ENCODE data around the gene TRAPPC8. TPM values are rescaled to one million over a fixed set of nuclear protein-coding genes. Genes with fewer than 3 reads are reported as not detected.

TRAPPC8 gene
- total RNA-seq, 6 experiments from 2014 or later = 25.7 to 37.3 (median 29.5) TPM

DNA sequence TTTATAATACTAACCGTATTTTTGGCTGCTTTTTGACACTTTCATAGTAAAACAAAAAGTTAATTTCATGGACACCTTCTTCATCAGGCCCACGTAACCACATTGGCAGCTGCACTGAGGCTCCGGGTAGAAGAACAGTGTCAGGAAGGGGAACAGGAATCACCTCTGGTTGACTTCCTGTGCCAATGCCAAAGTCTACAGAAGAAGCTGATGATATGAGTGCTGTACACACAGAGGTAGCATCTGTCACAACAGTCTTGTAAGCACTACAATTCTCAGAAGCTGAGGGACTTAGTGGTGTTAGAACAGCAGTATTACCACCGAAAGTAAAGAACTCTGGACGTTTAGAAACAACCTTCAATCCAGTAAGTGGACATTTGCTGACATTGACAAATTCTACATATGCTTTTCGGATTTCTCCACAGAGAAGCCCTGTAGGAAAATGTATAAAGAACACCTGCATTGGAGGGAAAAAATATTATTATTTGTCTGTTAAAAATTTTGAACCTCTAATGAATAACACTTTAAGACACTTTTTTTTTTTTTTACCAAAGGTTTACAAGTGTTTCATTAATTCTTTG is 85.3 kb downstream of the TRAPPC8 start:
- no peak for TF ChIP-seq POLR2A (IDR thresholded peaks at IDR 0.05)
- TF ChIP-seq, protein P1, sequence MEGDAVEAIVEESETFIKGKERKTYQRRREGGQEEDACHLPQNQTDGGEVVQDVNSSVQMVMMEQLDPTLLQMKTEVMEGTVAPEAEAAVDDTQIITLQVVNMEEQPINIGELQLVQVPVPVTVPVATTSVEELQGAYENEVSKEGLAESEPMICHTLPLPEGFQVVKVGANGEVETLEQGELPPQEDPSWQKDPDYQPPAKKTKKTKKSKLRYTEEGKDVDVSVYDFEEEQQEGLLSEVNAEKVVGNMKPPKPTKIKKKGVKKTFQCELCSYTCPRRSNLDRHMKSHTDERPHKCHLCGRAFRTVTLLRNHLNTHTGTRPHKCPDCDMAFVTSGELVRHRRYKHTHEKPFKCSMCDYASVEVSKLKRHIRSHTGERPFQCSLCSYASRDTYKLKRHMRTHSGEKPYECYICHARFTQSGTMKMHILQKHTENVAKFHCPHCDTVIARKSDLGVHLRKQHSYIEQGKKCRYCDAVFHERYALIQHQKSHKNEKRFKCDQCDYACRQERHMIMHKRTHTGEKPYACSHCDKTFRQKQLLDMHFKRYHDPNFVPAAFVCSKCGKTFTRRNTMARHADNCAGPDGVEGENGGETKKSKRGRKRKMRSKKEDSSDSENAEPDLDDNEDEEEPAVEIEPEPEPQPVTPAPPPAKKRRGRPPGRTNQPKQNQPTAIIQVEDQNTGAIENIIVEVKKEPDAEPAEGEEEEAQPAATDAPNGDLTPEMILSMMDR (IDR thresholded peaks at IDR 0.05) = no peak
- intact Hi-C loops (cut with DNase I) = no loop called here
- H3K36me3 ChIP-seq = peaks cover 0 to 51% (median 13%) of the 10 kb centered on the region in 4 donors
- WGBS (ENCODE audit: insufficient coverage, low coverage, low lambda C conversion rate, missing lambda C conversion rate) = 74% methylated on average over 6 of the region's 6 CpGs
- no peak overlapping the region for H3K27ac ChIP-seq
- ATAC-seq (peak in 2 of 4 donors; percentile 17 to 28), DNase-seq (no peak)
- H3K4me1 ChIP-seq = no peaks in the 10 kb centered on the region
- no peaks in the 10 kb centered on the region for H3K27me3 ChIP-seq
- H3K9me3 ChIP-seq = no peaks in the 10 kb centered on the region
- H3K4me3 ChIP-seq = no peak overlapping the region

DNA sequence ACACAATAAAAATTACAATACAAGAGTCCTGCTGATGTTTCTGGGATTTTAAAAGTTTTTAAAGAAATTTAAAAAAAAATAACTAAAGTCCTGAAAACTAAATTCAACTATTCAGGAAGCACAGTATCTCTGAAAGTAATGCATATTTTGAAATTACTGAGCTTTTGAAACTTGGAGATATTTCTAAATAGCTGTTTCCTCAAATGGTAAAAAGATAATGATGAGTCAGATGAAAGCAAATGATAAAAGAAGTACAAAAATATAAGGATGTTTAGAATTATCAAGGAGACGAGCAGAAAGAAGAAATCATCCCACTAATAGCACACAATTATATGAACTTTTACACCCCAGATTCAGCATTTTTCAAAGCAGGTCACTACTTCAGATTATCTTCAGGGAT is 92.1 kb downstream of the TRAPPC8 start:
- H3K4me1 ChIP-seq = no peaks in the 10 kb centered on the region
- no peak overlapping the region for H3K27ac ChIP-seq
- H3K27me3 ChIP-seq = no peaks in the 10 kb centered on the region
- intact Hi-C loops (cut with DNase I) = no loop called here
- no peak overlapping the region for H3K4me3 ChIP-seq
- peaks cover 0 to 63% (median 8%) of the 10 kb centered on the region in 4 donors for H3K36me3 ChIP-seq
- DNase-seq (no peak), ATAC-seq (no peak)
- TF ChIP-seq, protein P1 (IDR thresholded peaks at IDR 0.05) = no peak
- no peak for TF ChIP-seq POLR2A (IDR thresholded peaks at IDR 0.05)
- 58% methylated on average over 1 of the region's 1 CpG for WGBS (ENCODE audit: insufficient coverage, low coverage, low lambda C conversion rate, missing lambda C conversion rate)
- H3K9me3 ChIP-seq = no peaks in the 10 kb centered on the region

DNA sequence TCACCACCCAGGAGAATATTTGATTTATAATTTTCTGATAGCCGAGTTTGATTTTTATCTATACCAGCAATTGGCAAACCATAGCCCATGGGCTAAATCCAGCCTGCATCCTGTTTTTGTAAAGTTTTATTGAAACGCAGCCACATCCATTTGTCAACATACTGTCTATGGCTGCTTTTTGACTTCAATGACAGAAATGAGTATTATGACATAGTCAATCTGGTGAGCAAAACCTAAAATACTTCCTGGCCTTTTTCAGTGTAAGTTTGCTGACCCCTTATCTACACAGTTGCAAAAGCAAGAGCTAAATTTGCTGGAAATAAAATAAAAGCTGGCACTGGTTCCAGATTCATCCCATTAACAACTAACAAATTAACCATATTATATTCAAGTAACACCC is 102.4 kb downstream of the TRAPPC8 start:
- DNase-seq (no peak), ATAC-seq (peak in 2 of 4 donors; percentile 47 to 62)
- Histone ChIP-seq H3K27me3 (no peaks in the 10 kb centered on the region), H3K36me3 (peaks cover 0 to 59% (median 20%) of the 10 kb centered on the region in 4 donors), H3K4me1 (no peaks in the 10 kb centered on the region), H3K27ac (no peak overlapping the region), H3K4me3 (no peak overlapping the region), H3K9me3 (no peaks in the 10 kb centered on the region)
- intact Hi-C loops (cut with DNase I) = no loop called here
- 72% methylated on average over 2 of the region's 2 CpGs for WGBS (ENCODE audit: insufficient coverage, low coverage, low lambda C conversion rate, missing lambda C conversion rate)
- TF ChIP-seq, protein P1 (IDR thresholded peaks at IDR 0.05) = no peak
- TF ChIP-seq POLR2A (IDR thresholded peaks at IDR 0.05) = no peak

DNA sequence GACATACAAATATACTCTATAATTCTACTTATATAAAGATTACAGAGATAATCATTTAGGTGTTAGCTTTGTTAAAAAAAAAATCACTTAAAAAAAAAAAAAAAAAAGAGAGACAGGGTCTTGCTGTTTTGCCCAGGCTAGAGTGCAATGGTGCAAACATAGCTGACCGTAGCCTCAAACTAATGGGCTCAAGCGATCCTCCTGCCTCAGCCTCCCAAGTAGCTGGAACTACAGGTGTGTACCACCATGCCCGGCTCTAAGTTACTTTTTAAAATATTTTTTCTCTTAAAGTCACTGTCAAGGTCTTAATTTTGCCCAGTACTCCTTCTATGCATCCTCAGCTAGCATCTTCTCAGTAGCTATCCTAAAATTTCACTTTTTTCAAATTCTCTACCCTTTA is 105.0 kb downstream of the TRAPPC8 start:
- H3K4me3 ChIP-seq = no peak overlapping the region
- H3K27me3 ChIP-seq = no peaks in the 10 kb centered on the region
- no peak for ATAC-seq
- no peak for TF ChIP-seq POLR2A (IDR thresholded peaks at IDR 0.05)
- TF ChIP-seq, protein P1 (IDR thresholded peaks at IDR 0.05) = no peak
- H3K9me3 ChIP-seq = no peaks in the 10 kb centered on the region
- no peak for DNase-seq
- no peak overlapping the region for H3K27ac ChIP-seq
- intact Hi-C loops (cut with DNase I) = no loop called here
- 94% methylated on average over 2 of the region's 3 CpGs for WGBS (ENCODE audit: insufficient coverage, low coverage, low lambda C conversion rate, missing lambda C conversion rate)
- H3K36me3 ChIP-seq = peaks cover 0 to 45% (median 19%) of the 10 kb centered on the region in 4 donors
- no peaks in the 10 kb centered on the region for H3K4me1 ChIP-seq
